ENCODE measurements around the gene OSBPL9.

Gene OSBPL9

DNA sequence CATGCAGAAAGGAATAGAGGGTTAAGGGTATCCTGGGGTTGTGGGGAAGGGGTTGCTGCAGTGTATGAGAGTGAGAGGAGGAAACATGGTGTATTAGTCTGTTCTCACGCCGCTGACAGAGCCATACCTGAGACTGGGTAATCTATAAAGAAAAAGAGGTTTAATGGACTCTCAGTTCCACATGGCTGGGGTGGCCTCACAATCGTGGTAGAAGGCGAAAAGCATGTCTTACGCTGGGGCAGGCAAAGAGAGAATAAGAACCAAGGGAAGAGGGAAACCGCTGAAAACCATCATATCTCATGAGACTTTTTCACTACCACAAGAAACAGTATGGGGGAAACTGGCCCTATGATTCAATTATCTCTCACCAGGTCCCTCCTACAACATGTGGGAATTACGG is 17.7 kb downstream of the OSBPL9 start:
- H3K36me3 ChIP-seq (ENCODE audit: low read depth): no peaks in the 10 kb centered on the region
- no peak overlapping the region for H3K4me3 ChIP-seq (ENCODE audit: severe bottlenecking)
- no peak overlapping the region for H3K27ac ChIP-seq (ENCODE audit: poor library complexity, severe bottlenecking)
- ATAC-seq (ENCODE audit: low read depth): no peak
- H3K27me3 ChIP-seq (ENCODE audit: insufficient read depth, poor library complexity, severe bottlenecking): no peaks in the 10 kb centered on the region
- H3K4me1 ChIP-seq (ENCODE audit: insufficient read depth, poor library complexity, severe bottlenecking): peaks cover 29% of the 10 kb centered on the region
- no peak for DNase-seq (ENCODE audit: low spot score)
- H3K9me3 ChIP-seq (ENCODE audit: severe bottlenecking): no peaks in the 10 kb centered on the region
- TF ChIP-seq, protein P1, sequence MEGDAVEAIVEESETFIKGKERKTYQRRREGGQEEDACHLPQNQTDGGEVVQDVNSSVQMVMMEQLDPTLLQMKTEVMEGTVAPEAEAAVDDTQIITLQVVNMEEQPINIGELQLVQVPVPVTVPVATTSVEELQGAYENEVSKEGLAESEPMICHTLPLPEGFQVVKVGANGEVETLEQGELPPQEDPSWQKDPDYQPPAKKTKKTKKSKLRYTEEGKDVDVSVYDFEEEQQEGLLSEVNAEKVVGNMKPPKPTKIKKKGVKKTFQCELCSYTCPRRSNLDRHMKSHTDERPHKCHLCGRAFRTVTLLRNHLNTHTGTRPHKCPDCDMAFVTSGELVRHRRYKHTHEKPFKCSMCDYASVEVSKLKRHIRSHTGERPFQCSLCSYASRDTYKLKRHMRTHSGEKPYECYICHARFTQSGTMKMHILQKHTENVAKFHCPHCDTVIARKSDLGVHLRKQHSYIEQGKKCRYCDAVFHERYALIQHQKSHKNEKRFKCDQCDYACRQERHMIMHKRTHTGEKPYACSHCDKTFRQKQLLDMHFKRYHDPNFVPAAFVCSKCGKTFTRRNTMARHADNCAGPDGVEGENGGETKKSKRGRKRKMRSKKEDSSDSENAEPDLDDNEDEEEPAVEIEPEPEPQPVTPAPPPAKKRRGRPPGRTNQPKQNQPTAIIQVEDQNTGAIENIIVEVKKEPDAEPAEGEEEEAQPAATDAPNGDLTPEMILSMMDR (IDR thresholded peaks at IDR 0.05; ENCODE audit: poor library complexity, severe bottlenecking): no peak

DNA sequence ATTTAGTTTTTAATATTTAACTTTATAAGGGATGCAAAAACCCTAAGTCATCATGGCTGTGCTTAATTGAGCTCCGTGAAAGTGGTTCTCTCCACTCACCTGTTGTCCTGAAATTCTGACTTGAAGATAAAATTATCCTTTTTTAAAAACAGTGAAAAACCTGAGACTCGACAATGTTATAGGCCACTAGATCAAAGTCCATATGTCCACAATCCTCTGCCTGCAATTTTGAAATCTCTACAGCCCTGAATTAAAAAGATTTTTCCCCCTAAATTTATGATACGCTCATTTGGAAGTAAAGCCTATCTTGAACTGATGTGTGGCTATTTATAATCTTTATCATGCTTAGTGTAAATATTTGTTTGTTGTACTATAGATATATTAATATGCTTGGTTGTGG is 18.7 kb downstream of the OSBPL9 start:
- Histone ChIP-seq H3K4me3 (ENCODE audit: severe bottlenecking) (no peak overlapping the region), H3K27ac (ENCODE audit: poor library complexity, severe bottlenecking) (no peak overlapping the region), H3K27me3 (ENCODE audit: insufficient read depth, poor library complexity, severe bottlenecking) (no peaks in the 10 kb centered on the region), H3K4me1 (ENCODE audit: insufficient read depth, poor library complexity, severe bottlenecking) (peaks cover 29% of the 10 kb centered on the region), H3K9me3 (ENCODE audit: severe bottlenecking) (no peaks in the 10 kb centered on the region), H3K36me3 (ENCODE audit: low read depth) (no peaks in the 10 kb centered on the region)
- DNase-seq (ENCODE audit: low spot score) (no peak), ATAC-seq (ENCODE audit: low read depth) (no peak)
- TF ChIP-seq, protein P1 (IDR thresholded peaks at IDR 0.05; ENCODE audit: poor library complexity, severe bottlenecking): no peak

DNA sequence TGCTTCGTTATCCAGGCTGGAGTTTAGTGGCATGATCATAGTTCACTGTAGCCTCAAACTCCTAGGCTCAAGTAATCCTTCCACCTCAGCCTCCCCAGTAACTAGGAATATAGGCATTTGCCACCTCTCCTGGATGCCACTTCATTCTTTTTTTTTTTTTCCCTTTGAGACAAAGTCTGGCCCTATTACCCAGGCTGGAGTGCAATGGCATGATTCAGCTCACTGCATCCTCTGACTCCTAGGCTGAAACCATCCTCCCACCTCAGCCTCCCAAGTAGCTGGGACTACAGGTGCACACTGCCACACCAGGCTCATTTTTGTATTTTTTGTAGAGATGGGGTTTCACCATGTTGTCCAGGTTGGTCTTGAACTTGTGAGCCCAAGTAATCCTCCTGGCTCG is 19.3 kb downstream of the OSBPL9 start:
- TF ChIP-seq, protein P1 (IDR thresholded peaks at IDR 0.05; ENCODE audit: poor library complexity, severe bottlenecking): no peak
- Histone ChIP-seq H3K36me3 (ENCODE audit: low read depth) (no peaks in the 10 kb centered on the region), H3K9me3 (ENCODE audit: severe bottlenecking) (no peaks in the 10 kb centered on the region), H3K27ac (ENCODE audit: poor library complexity, severe bottlenecking) (peak overlapping the region; percentile 59), H3K27me3 (ENCODE audit: insufficient read depth, poor library complexity, severe bottlenecking) (no peaks in the 10 kb centered on the region), H3K4me1 (ENCODE audit: insufficient read depth, poor library complexity, severe bottlenecking) (peaks cover 32% of the 10 kb centered on the region), H3K4me3 (ENCODE audit: severe bottlenecking) (no peak overlapping the region)
- DNase-seq (ENCODE audit: low spot score): no peak
- no peak for ATAC-seq (ENCODE audit: low read depth)

DNA sequence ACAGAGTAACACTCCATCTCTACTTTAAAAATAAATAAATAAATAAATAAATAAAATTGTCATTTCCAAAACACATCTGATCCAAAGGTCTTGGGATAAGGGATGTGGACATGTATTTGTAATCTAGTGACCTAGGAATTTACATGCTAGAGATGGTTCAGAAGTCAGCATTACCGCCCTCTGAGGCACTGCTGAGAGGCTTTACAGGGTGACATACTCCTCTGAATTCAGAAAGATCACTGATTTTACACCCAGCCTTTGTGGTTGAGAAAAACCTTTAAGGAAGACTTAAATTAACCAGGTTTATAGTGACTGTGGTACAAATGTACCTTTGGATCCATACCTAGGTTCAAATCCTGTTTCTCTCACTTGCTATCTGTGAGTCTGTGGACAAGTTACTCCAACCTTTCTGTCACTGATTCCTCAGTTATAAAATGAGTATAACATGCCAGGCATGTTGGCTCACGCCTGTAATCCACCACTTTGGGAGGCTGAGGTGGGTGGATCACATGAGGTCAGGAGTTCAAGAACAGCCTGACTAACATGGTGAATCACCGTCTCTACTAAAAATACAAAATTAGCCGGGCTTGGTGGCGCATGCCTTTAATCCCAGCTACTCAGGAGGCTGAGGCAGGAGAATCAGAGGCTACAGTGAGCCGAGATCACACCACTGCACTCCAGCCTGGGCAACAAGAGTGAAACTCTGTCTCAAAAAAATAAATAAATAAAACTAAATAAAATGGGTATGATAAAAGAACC is 20.1 kb downstream of the OSBPL9 start:
- H3K27ac ChIP-seq (ENCODE audit: poor library complexity, severe bottlenecking): peak overlapping the region; percentile 59

More for the DNA sequence above, 20.1 kb downstream of the OSBPL9 start:
- Histone ChIP-seq H3K27me3 (ENCODE audit: insufficient read depth, poor library complexity, severe bottlenecking) (no peaks in the 10 kb centered on the region), H3K9me3 (ENCODE audit: severe bottlenecking) (no peaks in the 10 kb centered on the region), H3K36me3 (ENCODE audit: low read depth) (no peaks in the 10 kb centered on the region), H3K4me3 (ENCODE audit: severe bottlenecking) (no peak overlapping the region), H3K4me1 (ENCODE audit: insufficient read depth, poor library complexity, severe bottlenecking) (peaks cover 37% of the 10 kb centered on the region)
- ATAC-seq (ENCODE audit: low read depth): peak; percentile 92
- TF ChIP-seq, protein P1 (IDR thresholded peaks at IDR 0.05; ENCODE audit: poor library complexity, severe bottlenecking): no peak
- DNase-seq (ENCODE audit: low spot score): peak; percentile 83

All from RWPE2 (cell line).